ENCODE measurements around the gene RPTOR.
A peak's percentile ranks its signal among the peaks of the same experiment; 100 is the strongest.

The RPTOR gene

DNA sequence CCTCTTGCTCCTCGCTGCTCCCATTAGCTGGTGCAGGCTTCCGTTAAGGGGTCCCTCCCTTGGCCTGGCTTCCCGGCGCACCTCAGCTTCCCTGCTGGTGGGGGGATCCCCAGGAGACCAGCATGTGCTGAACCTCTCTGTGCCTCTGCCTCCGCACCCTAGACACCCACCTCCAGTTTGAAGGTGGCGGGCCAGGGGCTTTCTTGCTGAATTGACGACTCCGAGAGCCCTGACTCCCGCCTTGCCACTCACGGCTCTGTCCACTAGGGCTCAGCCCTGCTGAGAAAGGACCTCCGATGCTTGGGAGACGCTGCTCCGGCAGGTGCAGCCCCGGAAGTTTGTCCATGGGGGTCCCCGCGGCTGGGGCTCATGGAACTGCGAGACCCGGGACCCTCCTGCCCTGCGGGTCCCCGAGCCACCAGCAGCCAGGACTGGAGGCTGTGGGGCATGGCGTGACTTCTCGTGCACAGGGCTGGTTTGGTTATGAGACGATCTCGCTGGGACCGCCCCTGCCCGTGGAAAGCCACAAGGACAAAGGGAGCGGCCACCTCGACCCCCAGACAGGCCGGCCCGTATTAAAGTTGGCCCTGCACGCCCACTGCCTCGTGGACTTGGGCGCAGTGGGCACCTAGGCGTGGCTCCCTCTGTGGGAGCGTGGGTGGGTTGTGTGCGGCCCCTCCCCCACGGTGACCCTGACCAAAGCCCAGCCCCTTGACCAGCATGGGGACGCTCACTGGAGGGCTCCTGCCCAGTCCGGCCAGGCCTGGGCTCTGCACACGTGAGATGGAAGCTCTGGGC, 455.1 kb downstream of the RPTOR start:
- ChIA-PET POLR2A (no interaction called here), CTCF (interaction anchor here (0.9 kb wide), 1 partner anchor 24 kb away, joined by 3 read pairs; no protein-coding TSS in a partner anchor)
- DNase-seq (ENCODE audit: extremely low spot score) = peak; percentile 18
- TF ChIP-seq, protein P1, sequence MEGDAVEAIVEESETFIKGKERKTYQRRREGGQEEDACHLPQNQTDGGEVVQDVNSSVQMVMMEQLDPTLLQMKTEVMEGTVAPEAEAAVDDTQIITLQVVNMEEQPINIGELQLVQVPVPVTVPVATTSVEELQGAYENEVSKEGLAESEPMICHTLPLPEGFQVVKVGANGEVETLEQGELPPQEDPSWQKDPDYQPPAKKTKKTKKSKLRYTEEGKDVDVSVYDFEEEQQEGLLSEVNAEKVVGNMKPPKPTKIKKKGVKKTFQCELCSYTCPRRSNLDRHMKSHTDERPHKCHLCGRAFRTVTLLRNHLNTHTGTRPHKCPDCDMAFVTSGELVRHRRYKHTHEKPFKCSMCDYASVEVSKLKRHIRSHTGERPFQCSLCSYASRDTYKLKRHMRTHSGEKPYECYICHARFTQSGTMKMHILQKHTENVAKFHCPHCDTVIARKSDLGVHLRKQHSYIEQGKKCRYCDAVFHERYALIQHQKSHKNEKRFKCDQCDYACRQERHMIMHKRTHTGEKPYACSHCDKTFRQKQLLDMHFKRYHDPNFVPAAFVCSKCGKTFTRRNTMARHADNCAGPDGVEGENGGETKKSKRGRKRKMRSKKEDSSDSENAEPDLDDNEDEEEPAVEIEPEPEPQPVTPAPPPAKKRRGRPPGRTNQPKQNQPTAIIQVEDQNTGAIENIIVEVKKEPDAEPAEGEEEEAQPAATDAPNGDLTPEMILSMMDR (IDR thresholded peaks at IDR 0.05; ENCODE audit: control extremely low read depth, extremely low read depth, low read depth, missing control alignments) = no peak

- TF ChIP-seq, protein P1 (IDR thresholded peaks at IDR 0.05; ENCODE audit: control extremely low read depth, extremely low read depth, low read depth, missing control alignments) = no peak
- CTCF ChIA-PET = interaction anchor here (0.9 kb wide), 1 partner anchor 24 kb away, joined by 3 read pairs; no protein-coding TSS in a partner anchor
- POLR2A ChIA-PET = no interaction called here
- DNase-seq (ENCODE audit: extremely low spot score) = peak; percentile 16
These were observed 455.6 kb downstream of the RPTOR start for GRCh38 chr17:81000334-81000630.

- POLR2A ChIA-PET = no interaction called here
- CTCF ChIA-PET = interaction anchor here (0.9 kb wide), 1 partner anchor 23 kb away, joined by 3 read pairs; no protein-coding TSS in a partner anchor
- DNase-seq (ENCODE audit: extremely low spot score) = no peak
- TF ChIP-seq, protein P1 (IDR thresholded peaks at IDR 0.05; ENCODE audit: control extremely low read depth, extremely low read depth, low read depth, missing control alignments) = no peak
These were observed 456.2 kb downstream of the RPTOR start for GRCh38 chr17:81000631-81001357.

DNA sequence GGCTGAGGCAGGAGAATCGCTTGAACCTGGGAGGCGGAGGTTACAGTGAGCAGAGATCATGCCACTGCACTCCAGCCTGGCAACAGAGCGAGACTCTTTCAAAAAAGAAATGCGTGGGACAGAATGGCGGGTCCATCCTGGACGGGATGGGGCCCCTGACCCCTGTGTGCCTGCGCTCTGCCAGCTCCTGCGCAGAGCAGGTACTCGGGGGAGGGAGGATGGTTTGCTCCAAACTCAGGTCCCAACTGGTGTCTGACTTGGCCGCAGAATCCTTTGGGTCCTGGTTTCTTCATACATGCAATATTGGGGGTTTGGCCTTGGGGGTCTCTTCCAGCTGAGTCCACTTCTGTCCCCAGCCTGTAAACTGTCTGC, 457.4 kb downstream of the RPTOR start:
- TF ChIP-seq, protein P1 (IDR thresholded peaks at IDR 0.05; ENCODE audit: control extremely low read depth, extremely low read depth, low read depth, missing control alignments) = no peak
- POLR2A ChIA-PET = no interaction called here
- CTCF ChIA-PET = no interaction called here
- DNase-seq (ENCODE audit: extremely low spot score) = no peak

- CTCF ChIA-PET = interaction anchor here (0.7 kb wide), 1 partner anchor 32 kb away, joined by 3 read pairs; no protein-coding TSS in a partner anchor
- TF ChIP-seq, protein P1 (IDR thresholded peaks at IDR 0.05; ENCODE audit: control extremely low read depth, extremely low read depth, low read depth, missing control alignments) = no peak
- POLR2A ChIA-PET = no interaction called here
- DNase-seq (ENCODE audit: extremely low spot score) = no peak
These were observed 458.0 kb downstream of the RPTOR start for GRCh38 chr17:81002409-81003361.

Measured in GM10248 (cell line).